Activated gamma-delta T cell treated with anti-CD3 and anti-CD28 coated beads, Interleukin-2, amount 50 U/mL, for 16 hours (primary cell): ENCODE results near the gene FBXL16.

Experiments
- DNase-seq: peaks from one replicate; pipeline ENCODE4 v3.0.0-alpha.2; 2020; ENCODE audit warnings: low read depth

The FBXL16 gene

DNA sequence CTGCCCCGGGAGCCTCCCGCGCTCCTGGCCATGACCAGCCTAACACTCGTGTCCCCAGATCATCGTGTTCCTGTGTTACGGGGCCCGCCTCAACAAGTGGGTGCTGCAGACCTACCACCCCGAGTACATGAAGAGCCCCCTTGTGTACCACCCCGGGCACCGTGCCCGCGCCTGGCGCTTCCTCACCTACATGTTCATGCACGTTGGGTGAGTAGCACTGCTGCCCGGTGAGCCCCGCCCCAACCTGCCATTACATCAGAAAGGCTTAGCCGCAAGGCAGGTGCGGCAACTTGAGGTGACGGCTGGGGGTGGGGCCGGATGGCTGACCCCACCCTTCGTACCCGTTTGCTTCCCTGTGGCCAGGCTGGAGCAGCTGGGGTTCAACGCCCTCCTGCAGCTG, 28.7 kb downstream of the FBXL16 start:
- no peak for DNase-seq

- DNase-seq, result no peak
These were observed 29.1 kb downstream of the FBXL16 start for GRCh38 chr16:676565-676902.

- no peak for DNase-seq
These were observed 29.6 kb downstream of the FBXL16 start for GRCh38 chr16:675884-676564.

DNA sequence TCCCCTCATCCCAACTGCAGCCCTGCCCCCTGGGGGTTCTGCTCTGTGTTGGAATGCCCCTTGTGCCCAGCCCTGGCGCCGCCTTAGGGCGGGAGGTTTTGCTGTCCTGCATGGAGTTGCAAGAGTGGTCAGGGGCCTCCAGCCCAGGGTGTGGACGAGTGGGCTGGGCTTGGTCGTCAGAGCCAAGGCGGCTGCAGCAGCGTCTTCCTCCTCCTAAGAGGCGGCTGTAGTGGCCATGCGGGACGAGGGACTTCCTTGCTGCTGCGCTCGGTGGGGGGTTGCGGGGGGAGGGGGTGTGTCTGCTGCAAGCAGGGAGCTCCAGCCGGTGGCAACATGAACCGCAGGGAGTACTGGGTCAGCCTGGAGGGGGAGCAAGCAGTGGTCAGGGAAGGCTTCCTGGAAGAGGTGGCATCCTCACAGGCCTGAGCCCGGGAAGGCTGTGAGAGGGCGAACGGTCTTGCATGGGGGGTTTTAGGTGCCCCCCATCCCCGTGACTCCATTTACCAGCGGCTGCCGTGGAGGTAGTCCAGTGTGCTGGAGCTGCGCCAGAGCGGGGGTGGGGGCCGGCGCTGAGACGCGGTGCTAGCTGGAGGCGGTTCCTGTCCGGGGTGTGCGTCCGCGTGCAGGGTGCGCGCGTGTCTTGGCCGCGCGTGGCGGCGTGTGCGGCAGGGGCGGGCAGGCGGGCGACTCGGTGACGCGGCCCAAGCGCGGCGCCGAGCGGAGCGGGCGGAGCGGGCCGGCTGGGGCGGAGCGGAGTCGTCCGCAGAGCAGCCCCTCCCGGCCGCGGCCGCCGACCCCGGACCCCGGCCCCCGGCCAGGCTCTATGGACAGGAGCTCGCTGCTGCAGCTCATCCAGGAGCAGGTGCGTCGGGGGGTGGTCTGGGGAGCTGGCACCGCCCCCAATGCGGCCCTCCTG, 30.4 kb downstream of the FBXL16 start, which contains the start of gene RHBDL1:
TSS of gene RHBDL1 (plus strand) at position 704 of the 916 bp plus-strand sequence. CDS start at position 824, 120 bp downstream.
- no peak for DNase-seq

DNA sequence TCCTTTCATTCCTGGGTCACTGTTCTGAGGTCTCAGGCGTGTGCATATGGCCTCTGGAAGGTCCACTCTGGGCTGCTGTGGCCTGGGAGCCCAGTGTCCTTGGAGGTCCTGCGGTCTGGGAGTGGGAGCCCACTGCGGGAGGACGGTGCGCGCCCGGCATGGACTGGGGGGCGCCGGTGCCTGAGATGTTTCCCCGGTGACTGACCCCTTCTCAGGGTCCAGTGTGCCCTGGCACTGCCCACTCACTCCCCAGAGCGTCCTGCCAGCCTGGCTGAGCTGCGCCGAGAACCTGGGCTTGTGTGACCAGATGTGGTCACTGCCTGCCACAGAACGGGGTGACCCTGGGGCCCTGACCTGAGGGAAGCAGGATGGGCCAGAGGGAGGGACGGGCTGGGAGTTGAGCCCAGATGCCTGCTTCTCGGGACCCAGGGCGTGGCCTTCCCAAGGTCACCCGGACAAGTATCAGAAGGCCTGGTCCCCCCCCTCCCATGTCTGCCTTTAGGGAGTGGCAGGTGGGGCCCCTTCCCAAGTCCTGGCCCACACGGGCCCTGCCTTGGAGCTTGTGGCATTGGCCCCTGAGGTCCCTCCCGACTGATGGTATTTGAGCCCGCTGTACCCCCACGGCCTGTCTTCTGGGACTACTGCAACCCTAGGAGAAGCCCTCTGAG, 31.3 kb downstream of the FBXL16 start:
- DNase-seq, result no peak

DNA sequence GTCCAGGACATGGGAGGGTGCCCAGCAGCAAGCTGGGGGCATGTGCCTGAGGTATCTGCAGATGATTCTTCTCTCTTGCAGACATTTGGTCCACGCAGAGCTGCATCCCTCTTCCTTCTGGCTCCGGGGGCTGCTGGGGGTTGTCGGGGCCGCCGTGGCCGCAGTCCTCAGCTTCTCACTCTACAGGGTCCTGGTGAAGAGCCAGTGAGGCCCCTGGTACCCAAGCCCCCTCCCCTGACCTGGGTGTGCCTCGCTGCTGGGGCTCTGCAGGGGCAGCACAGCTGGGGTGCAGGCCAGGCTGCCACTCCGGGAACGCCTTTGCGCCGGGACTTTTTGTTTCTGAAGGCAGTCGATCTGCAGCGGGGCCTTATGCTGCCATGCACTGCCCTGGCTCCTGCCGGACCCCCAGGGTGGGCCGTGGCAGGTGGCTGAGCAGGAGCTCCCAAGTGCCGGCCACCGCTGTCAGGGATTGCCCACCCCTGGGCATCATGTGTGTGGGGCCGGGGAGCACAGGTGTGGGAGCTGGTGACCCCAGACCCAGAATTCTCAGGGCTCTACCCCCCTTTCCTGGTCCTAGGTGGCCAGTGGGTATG, 32.1 kb downstream of the FBXL16 start:
- no peak for DNase-seq

DNA sequence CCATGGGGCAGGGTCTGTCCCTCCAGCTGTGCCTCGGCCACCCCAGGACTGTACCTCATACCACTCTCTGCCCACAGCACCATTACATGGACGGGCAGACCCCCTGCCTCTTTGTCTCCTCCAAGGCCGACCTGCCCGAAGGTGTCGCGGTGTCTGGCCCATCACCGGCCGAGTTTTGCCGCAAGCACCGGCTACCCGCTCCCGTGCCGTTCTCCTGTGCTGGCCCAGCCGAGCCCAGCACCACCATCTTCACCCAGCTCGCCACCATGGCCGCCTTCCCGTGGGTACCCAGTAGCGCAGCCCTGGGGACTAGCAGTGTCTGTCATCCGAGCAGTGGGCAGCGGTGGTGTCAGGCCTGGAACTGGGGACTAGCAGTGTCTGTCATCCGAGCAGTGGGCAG, 32.8 kb downstream of the FBXL16 start:
- no peak for DNase-seq

DNA sequence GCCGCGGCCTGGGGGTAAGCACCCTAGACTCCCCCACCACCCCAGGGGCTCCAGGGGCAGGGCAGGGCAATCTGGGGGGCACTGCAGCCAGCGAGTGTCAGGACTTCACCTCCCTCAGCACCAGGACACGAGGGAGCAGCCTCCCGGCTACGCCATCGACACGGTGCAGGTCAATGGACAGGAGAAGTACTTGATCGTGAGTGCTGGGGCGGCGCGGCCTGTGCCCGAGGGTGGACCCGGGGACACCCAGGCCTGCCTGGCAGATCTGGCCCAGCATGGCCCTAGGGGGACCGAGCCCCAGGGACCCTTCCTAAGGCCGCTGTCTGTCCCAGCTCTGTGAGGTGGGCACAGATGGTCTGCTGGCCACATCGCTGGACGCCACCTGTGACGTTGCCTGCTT, 33.2 kb downstream of the FBXL16 start:
- no peak for DNase-seq

DNA sequence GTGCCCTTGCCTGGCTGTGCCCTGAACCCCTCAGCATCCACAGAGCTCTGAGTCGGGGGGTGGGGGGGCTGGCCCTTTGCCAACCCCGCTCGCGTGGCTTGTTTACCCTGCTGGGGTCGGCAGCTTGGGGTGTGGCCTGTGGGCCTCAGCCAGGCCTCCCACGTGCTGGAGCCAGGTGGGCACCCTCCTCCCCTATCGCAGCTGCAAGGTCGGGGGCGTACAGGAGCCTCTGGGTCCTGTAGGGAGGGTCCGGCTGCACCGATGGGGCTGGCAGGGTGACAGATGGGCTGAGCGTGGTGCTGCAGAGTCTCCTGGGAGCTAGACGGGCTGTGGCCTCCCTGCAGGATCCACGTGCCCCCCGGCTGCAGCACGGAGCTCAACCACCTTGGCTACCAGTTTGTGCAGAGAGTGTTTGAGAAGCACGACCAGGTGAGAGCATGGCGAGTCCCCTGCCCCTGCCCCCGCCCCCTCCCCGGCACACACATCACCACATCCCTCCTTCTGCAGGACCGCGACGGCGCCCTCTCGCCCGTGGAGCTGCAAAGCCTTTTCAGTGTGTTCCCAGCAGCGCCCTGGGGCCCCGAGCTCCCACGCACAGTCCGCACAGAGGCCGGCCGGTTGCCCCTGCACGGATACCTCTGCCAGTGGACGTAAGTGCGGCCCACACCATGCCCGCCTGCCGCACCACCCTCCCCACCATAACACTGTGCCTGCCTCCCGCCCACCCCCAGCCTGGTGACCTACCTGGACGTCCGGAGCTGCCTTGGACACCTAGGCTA, 34.1 kb downstream of the FBXL16 start:
- no peak for DNase-seq

DNA sequence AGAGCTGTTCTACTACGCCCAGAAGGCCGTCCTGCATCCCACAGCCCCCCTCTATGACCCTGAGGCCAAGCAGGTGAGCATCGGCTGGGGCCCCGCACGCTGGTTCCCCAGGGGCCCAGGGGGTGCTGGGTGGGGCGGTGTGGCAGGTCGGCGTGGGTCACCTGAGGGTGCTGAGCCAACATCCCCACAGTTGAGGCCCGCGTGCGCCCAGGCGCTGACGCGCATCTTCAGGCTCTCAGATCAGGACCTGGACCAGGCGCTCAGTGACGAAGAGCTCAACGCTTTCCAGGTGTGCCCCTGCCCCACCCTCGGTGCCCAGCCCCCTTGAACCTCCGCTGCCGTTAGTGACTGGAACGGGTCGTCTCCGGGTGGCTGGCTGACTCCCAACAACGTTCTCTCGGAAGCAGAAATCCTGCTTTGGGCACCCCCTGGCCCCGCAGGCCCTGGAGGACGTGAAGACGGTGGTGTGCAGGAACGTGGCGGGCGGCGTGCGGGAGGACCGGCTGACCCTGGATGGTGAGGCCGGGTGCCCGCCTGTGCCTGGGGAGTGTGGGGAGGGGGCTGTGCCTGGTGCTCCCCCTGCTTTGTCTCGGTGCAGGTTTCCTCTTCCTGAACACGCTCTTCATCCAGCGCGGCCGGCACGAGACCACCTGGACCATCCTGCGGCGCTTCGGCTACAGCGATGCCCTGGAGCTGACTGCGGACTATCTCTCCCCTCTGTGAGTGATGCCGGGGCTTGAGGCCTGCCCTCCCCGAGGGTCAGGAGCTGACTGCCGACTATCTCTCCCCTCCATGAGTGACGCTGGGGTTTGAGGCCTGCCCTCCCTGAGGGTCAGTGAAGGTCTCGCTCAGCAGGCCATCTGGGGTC, 34.9 kb downstream of the FBXL16 start:
- no peak for DNase-seq

GRCh38 chr16:669666-670065, 35.9 kb downstream of the FBXL16 start:
- no peak for DNase-seq

- no peak for DNase-seq
These were observed 37.0 kb downstream of the FBXL16 start for GRCh38 chr16:668519-669171.

DNA sequence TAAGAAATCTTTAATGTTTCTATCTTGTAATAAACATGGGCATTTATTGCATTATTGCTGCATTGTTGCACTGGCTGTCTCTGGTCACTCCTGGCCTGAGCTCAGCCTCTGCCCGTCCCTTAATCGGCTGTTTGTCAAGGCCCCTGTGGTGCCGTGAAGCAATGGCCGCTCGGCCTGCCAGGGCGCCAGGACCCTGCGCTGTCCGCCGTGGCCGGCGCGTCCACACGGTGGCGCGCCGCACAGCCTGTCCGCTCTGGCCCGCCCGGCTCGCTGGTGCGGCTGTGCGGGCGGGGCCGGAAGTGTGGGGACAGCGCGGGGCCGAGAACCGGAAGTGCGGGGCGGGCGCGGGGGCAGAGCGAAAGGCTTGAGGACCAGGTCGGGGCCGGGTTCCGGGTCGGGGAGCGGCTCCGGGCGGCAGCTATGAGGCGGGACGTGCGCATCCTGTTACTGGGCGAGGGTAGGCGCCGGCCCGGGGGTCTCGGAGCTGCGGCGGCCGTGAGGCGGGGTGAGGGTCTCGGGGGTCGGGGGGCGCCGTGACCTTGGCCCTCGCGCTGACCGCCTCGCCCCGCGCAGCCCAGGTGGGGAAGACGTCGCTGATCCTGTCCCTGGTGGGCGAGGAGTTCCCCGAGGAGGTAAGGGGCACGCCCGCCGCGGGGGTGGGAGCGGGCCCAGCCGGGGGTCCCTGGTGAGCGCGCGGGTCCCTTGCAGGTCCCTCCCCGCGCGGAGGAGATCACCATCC, 37.7 kb downstream of the FBXL16 start, which contains the start of gene RHOT2:
TSS of gene RHOT2 (plus strand) at position 353 of the 739 bp plus-strand sequence. CDS start at position 421, 68 bp downstream.
- peak; percentile 92 for DNase-seq

GRCh38 chr16:667113-667779, 38.4 kb downstream of the FBXL16 start:
- no peak for DNase-seq

- DNase-seq, result no peak
These were observed 39.0 kb downstream of the FBXL16 start for GRCh38 chr16:666572-666971.

DNA sequence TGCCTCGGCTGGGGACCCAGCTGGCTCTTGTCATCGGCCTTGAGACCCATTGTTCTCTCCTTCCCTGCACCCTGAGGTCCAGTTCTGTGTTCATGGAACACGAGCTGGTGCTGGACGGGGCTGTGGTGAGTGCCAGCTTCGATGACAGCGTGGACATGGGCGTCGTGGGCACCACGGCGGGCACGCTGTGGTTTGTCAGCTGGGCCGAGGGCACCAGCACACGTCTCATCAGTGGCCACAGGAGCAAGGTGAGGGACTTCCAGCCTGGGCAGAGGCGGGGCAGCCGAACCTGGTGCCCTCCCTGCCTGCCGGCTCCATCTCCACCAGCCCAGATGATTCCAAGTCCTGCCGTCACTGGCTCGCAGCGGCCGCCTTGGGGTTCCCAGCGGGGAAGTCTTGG, 43.0 kb downstream of the FBXL16 start:
- no peak for DNase-seq

DNA sequence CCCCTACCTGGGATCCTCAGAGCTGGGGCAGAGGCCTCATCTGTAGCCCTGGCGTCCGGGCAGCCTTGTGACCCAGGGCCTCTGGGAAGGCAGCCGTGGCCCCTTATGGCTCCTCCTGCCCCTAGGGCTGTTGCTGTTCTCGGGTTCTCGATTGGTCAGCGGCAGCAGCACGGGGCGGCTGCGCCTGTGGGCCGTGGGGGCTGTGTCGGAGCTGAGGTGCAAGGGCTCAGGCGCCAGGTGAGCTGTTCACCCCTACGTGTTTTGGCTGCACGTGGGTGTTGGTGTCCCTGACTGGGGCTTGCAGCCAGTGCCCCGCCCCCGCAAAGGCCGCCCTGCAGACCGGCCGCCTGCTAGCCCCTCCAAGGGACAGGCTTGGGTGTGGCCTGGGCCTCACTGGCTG, 43.5 kb downstream of the FBXL16 start:
- no peak for DNase-seq

GRCh38 chr16:661184-661821, 44.3 kb downstream of the FBXL16 start:
- no peak for DNase-seq
